Mucosa of stomach (tissue), 1 donor: ENCODE data around the gene FZD2.
"Not testable (repeated sequence)": the region's sequence is repeated elsewhere in the genome, so short reads cannot be mapped to it uniquely, and the experiment has no call there.

Experiments used
- H3K27me3 ChIP-seq: one replicate; pipeline ENCODE4 v1.7.0; 2013; ENCODE audit warnings: mild to moderate bottlenecking, low read length; ENCODE audit not compliant: control insufficient read depth, insufficient read depth
- H3K36me3 ChIP-seq: one replicate; pipeline ENCODE4 v1.7.0; 2013; ENCODE audit warnings: low read length; ENCODE audit not compliant: control insufficient read depth, insufficient read depth
- H3K4me1 ChIP-seq: one replicate; pipeline ENCODE4 v1.7.0; 2013; ENCODE audit warnings: mild to moderate bottlenecking, low read length; ENCODE audit not compliant: control insufficient read depth, insufficient read depth
- H3K4me3 ChIP-seq: one replicate; pipeline ENCODE4 v1.7.0; 2013; ENCODE audit warnings: low read length
- H3K9ac ChIP-seq: one replicate; pipeline ENCODE4 v1.7.0; 2013; ENCODE audit warnings: mild to moderate bottlenecking, low read length, moderate library complexity
- H3K9me3 ChIP-seq: one replicate; pipeline ENCODE4 v1.7.0; 2013; ENCODE audit warnings: mild to moderate bottlenecking, low read length, moderate library complexity; ENCODE audit not compliant: control insufficient read depth
- donor health status: Pancreatic carcinoma.

FZD2 gene

GRCh38 chr17:44536090-44536953, 21.0 kb upstream of the FZD2 start:
- Histone ChIP-seq H3K4me3 (no peak overlapping the region), H3K9me3 (no peaks in the 10 kb centered on the region), H3K36me3 (no peaks in the 10 kb centered on the region), H3K4me1 (no peaks in the 10 kb centered on the region), H3K27me3 (peaks cover 16% of the 10 kb centered on the region), H3K9ac (no peak overlapping the region)

- not testable (repeated sequence) for H3K36me3 ChIP-seq, H3K9me3 ChIP-seq, H3K4me1 ChIP-seq, H3K9ac ChIP-seq, H3K4me3 ChIP-seq
- H3K27me3 ChIP-seq, result peaks cover 21% of the 10 kb centered on the region
Measured at GRCh38 chr17:44537922-44538321, 19.4 kb upstream of the FZD2 start.

- Histone ChIP-seq H3K4me1 (no peaks in the 10 kb centered on the region), H3K36me3 (no peaks in the 10 kb centered on the region), H3K4me3 (no peak overlapping the region), H3K9ac (no peak overlapping the region), H3K9me3 (no peaks in the 10 kb centered on the region), H3K27me3 (peaks cover 21% of the 10 kb centered on the region)
Measured at GRCh38 chr17:44539673-44540072, 17.6 kb upstream of the FZD2 start.

DNA sequence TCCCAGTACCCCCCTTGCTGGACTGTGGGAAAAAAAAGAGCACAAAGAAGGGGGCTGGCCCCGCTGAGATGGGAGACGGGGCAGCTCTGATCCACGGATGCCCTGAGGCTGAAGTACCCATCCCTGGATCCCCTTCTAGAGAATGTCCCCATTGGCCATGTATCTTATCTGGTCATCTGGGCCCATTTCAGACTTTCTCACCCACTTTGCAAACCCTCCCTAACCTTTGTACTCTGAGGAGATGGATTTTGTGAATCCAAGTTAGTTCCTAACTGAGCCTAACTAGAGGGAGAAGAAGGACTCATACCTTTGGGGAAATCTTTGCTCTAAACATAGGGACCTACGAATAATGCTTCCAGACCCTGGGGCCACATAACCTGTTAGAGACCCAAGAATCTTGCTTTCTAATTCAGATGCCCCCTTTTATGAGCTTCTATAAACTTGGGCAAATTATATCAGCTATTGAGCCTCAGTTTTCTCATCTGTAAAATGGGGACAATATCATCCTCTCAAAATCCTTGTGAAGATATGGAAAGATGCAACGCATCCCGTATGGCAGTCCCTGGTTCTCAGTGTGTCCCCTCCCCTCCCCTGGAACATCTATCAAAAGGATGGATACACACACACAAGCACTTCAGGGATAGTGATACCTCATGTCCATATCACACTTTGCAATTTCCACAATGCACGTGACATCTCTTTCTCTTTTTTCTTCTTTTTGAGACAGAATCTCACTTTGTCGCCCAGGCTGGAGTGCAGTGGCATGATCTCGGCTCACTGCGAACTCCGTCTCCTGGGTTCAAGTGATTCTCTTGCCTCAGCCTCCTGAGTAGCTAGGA, 16.8 kb upstream of the FZD2 start:
- Histone ChIP-seq H3K4me3 (no peak overlapping the region), H3K27me3 (peaks cover 21% of the 10 kb centered on the region), H3K9me3 (no peaks in the 10 kb centered on the region), H3K36me3 (no peaks in the 10 kb centered on the region), H3K9ac (no peak overlapping the region), H3K4me1 (no peaks in the 10 kb centered on the region)

GRCh38 chr17:44541884-44542581, 15.3 kb upstream of the FZD2 start:
- H3K36me3 ChIP-seq, result no peaks in the 10 kb centered on the region
- H3K9me3 ChIP-seq, result no peaks in the 10 kb centered on the region
- no peak overlapping the region for H3K4me3 ChIP-seq
- no peak overlapping the region for H3K9ac ChIP-seq
- peaks cover 25% of the 10 kb centered on the region for H3K27me3 ChIP-seq
- H3K4me1 ChIP-seq, result no peaks in the 10 kb centered on the region

GRCh38 chr17:44543213-44543904, 13.9 kb upstream of the FZD2 start:
- H3K9me3 ChIP-seq, result no peaks in the 10 kb centered on the region
- no peak overlapping the region for H3K4me3 ChIP-seq
- no peak overlapping the region for H3K9ac ChIP-seq
- peaks cover 25% of the 10 kb centered on the region for H3K27me3 ChIP-seq
- H3K4me1 ChIP-seq, result no peaks in the 10 kb centered on the region
- H3K36me3 ChIP-seq, result no peaks in the 10 kb centered on the region

GRCh38 chr17:44543905-44544523, 13.3 kb upstream of the FZD2 start:
- Histone ChIP-seq H3K9me3 (no peaks in the 10 kb centered on the region), H3K27me3 (peaks cover 24% of the 10 kb centered on the region), H3K36me3 (no peaks in the 10 kb centered on the region), H3K9ac (no peak overlapping the region), H3K4me1 (no peaks in the 10 kb centered on the region), H3K4me3 (no peak overlapping the region)

DNA sequence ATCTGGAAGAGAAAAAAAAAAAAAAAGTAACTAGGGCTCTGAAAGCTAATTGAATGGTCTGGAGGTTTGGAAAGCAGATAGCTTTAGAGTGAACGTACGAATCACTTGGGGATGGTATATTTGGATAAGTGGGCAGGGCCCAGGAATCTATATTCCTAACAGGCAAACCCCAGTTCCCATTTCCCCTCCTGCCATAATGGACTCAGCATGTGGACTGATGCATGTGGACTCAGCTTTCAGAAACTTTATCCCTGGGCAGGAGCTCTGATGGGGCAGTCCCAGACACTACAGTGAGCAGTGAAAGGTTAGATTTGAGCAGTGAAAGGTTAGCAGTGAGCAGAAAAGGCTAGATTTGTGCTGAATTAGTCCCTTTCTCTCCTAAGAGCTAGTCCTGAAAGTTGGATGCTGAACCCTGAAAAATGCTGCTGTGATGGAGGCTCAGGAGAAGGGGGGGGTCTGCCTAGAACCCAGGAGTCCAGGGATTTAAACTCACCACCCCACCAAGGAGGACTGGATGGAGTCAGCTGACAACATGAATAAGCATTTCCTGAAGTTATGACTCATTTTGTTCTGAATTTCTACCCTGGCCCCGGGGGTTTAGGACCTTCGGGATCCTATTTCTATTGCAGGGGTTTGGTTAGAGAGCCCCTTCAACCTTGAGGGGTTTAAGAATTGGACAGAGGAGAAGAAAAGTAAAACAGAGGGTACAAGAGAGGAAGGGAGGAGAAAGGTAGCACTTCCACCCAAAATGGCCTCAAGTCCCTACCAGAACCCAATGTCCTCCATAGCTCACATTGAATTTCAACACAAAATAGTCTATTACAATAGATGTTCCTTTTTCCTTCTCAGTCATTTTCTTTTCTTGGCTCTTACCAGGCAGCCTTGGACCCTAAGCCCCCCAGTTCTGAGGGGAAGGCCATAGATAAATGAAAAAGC, 10.3 kb upstream of the FZD2 start:
- H3K4me1 ChIP-seq, result peaks cover under 1% of the 10 kb centered on the region
- no peaks in the 10 kb centered on the region for H3K9me3 ChIP-seq
- peaks cover 15% of the 10 kb centered on the region for H3K27me3 ChIP-seq
- H3K4me3 ChIP-seq, result no peak overlapping the region
- no peak overlapping the region for H3K9ac ChIP-seq
- H3K36me3 ChIP-seq, result no peaks in the 10 kb centered on the region

DNA sequence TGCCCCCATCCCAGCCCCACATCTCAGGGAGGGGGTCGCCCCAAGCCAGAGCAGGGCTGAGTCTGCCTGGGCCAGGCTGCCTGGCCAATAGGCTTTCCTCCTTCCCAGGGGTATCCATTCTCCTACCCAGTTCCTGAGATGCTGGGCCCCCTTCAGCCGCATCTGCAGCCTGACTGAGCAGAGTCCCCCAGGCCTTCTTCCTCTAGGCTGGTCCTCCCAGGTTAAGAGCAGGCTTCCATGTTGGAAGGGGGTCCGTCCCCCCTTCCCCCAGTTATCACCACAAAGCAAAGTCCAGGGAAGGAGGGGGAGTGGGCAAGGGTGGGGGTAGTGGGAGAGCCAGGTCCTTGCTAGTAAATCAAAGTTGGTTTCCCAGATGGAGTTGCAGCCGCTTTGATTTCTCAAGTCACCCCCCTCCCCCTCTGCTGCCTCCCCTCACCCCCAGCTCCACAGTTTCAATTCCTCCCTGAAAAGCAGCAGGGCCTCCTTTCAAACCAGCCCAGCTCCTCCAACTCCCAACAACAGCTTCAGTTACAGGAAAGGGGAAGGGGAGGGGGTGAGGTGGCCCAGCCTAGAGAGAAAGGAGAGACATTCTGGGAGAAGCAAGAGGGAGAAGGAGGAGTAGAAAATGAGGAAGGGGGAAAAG, 9.5 kb upstream of the FZD2 start:
- no peaks in the 10 kb centered on the region for H3K9me3 ChIP-seq
- peaks cover 13% of the 10 kb centered on the region for H3K27me3 ChIP-seq
- H3K4me1 ChIP-seq, result peaks cover 8% of the 10 kb centered on the region
- H3K4me3 ChIP-seq, result no peak overlapping the region
- no peak overlapping the region for H3K9ac ChIP-seq
- no peaks in the 10 kb centered on the region for H3K36me3 ChIP-seq

DNA sequence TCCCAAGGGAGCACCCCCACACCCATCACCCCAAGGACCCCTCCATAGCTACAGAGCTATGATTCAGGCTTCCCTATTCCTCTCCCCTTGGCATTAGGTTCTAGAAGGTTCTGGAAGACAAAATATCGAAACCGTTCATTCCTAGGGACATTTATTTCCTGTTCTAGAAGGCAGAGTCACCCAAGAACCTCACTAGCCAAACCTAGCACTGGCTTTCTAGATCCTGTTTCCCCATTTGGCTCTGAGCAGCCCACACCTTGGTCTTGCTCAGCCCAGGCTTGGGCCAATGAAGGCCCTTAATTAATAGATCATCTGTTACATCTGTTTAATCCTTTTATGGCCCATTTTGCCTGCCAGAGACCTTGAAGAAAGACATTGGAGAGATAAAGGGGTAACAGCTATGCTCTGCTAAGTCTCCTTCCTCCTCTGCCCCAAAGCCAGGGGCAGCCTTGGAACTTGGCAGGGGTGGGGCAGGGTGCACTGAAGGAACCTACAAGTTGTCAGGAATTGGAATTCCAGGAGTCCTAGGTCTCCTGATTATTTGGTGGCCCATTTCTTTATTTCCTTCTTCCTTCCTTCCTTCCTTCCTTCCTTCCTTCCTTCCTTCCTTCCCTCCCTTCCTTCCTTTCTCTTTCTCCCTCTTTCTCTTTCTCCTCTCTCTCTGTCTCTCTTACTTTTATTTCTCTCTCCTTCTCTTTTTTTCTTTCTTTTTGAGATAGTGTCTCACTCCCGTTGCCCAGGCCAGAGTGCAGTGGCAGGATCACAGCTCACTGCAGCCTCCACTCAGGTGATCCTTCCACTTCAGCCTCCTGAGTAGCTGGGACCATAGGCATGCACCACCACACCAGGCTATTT, 8.7 kb upstream of the FZD2 start:
- H3K9ac ChIP-seq, result no peak overlapping the region

More for the DNA sequence above, 8.7 kb upstream of the FZD2 start:
- H3K4me1 ChIP-seq, result peaks cover 8% of the 10 kb centered on the region
- no peaks in the 10 kb centered on the region for H3K9me3 ChIP-seq
- H3K4me3 ChIP-seq, result no peak overlapping the region
- no peaks in the 10 kb centered on the region for H3K36me3 ChIP-seq
- peaks cover 13% of the 10 kb centered on the region for H3K27me3 ChIP-seq
